ENCODE data around the gene SESN1.

DNA sequence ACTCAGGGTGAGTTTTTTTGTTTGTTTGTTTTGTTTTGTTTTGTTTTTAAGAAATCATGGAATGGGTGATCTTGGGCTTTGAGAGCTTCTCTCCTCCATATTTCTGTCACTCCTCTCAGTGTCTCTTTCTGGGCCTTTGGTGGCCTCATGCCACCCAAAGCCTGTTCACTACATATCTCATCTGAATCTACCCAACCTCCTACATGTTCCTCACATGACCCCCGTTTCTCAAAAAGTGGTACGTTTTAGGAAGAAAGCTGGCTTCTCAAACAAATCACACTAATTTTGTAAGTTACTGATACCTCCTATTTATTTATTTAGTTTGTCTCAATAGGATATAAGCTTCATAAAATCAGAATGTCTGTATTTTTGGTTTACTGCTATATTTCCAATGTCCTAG lies 80.0 kb downstream of the SESN1 start:
- TF ChIP-seq POLR2A (IDR thresholded peaks at IDR 0.05) = no peak
- TF ChIP-seq, protein P1, sequence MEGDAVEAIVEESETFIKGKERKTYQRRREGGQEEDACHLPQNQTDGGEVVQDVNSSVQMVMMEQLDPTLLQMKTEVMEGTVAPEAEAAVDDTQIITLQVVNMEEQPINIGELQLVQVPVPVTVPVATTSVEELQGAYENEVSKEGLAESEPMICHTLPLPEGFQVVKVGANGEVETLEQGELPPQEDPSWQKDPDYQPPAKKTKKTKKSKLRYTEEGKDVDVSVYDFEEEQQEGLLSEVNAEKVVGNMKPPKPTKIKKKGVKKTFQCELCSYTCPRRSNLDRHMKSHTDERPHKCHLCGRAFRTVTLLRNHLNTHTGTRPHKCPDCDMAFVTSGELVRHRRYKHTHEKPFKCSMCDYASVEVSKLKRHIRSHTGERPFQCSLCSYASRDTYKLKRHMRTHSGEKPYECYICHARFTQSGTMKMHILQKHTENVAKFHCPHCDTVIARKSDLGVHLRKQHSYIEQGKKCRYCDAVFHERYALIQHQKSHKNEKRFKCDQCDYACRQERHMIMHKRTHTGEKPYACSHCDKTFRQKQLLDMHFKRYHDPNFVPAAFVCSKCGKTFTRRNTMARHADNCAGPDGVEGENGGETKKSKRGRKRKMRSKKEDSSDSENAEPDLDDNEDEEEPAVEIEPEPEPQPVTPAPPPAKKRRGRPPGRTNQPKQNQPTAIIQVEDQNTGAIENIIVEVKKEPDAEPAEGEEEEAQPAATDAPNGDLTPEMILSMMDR (IDR thresholded peaks at IDR 0.05) = no peak
